Mesothelial cell of epicardium (in vitro differentiated cells): ENCODE measurements around the gene FAM47E. TPM values are rescaled to one million over a fixed set of nuclear protein-coding genes. Genes with fewer than 3 reads are reported as not detected.

ENCODE experiments used
- DNase-seq, 2 experiments: peaks; one replicate each; pipeline ENCODE4 v3.0.0; 2021; ENCODE audit warnings: low spot score in 2 of 2; ENCODE audit not compliant: unreplicated experiment in 2 of 2
- H3K27ac Mint-ChIP-seq: 2 replicates; pipeline ENCODE4 v1.8.0; 2021; ENCODE audit warnings: mixed read lengths
- H3K27me3 Mint-ChIP-seq: 2 replicates; pipeline ENCODE4 v1.8.0; 2021; ENCODE audit warnings: low read depth, mixed read lengths
- H3K36me3 Mint-ChIP-seq: 2 replicates; pipeline ENCODE4 v1.8.0; 2021; ENCODE audit warnings: mixed read lengths
- H3K4me1 Mint-ChIP-seq: 2 replicates; pipeline ENCODE4 v1.8.0; 2021; ENCODE audit warnings: mixed read lengths
- H3K4me3 Mint-ChIP-seq: 2 replicates; pipeline ENCODE4 v1.8.0; 2021; ENCODE audit warnings: mild to moderate bottlenecking, moderate library complexity, mixed read lengths
- H3K9me3 Mint-ChIP-seq: 2 replicates; pipeline ENCODE4 v1.8.0; 2021; ENCODE audit warnings: mixed read lengths
- CTCF ChIP-seq: fragments of 200-600 bp; sonication (generic); IDR thresholded peaks from one replicate; pipeline ENCODE4 v1.5.0; 2021; ENCODE audit warnings: antibody characterized with exemption; ENCODE audit not compliant: unreplicated experiment
- total RNA-seq: library from RNA; stranded (reverse); gene quantifications from 3 replicates; pipeline ENCODE4 v1.2.1, GENCODE V29; 2021

Gene FAM47E
- total RNA-seq, 1 donor from 2014 or later = 1.2 TPM

- Mint-ChIP-seq H3K27me3 (no peaks in the 10 kb centered on the region), H3K4me1 (peaks cover 52% of the 10 kb centered on the region), H3K36me3 (no peaks in the 10 kb centered on the region), H3K9me3 (no peaks in the 10 kb centered on the region), H3K4me3 (peak overlapping the region; percentile 91), H3K27ac (peak overlapping the region; percentile 98)
- TF ChIP-seq CTCF = no peak
- DNase-seq = peak in 1 of 2 experiments; percentile 40
Observed at GRCh38 chr4:76212851-76213414, 38.6 kb upstream of the FAM47E start.

- peak within 1 kb of the TSS; percentile 98 for H3K27ac Mint-ChIP-seq
- no peaks in the 10 kb centered on the region for H3K27me3 Mint-ChIP-seq
- no peak for TF ChIP-seq CTCF
- peak within 1 kb of the TSS; percentile 91 for H3K4me3 Mint-ChIP-seq
- peak; percentile 62 to 83 for DNase-seq
- no peaks in the 10 kb centered on the region for H3K36me3 Mint-ChIP-seq
- no peaks in the 10 kb centered on the region for H3K9me3 Mint-ChIP-seq
- H3K4me1 Mint-ChIP-seq = peaks cover 45% of the 10 kb centered on the region
Observed at GRCh38 chr4:76213415-76214176, 37.9 kb upstream of the FAM47E start, which contains the start of gene SCARB2. TSS of gene SCARB2 (minus strand) at chr4:76213824. CDS start at chr4:76213543, 281 bp downstream.

GRCh38 chr4:76214177-76214675 is 37.3 kb upstream of the FAM47E start:
- DNase-seq = no peak
- H3K4me3 Mint-ChIP-seq = peak overlapping the region; percentile 77
- peak overlapping the region; percentile 92 for H3K27ac Mint-ChIP-seq
- no peak for TF ChIP-seq CTCF
- H3K36me3 Mint-ChIP-seq = no peaks in the 10 kb centered on the region
- H3K9me3 Mint-ChIP-seq = no peaks in the 10 kb centered on the region
- peaks cover 41% of the 10 kb centered on the region for H3K4me1 Mint-ChIP-seq
- H3K27me3 Mint-ChIP-seq = no peaks in the 10 kb centered on the region

- Mint-ChIP-seq H3K9me3 (no peaks in the 10 kb centered on the region), H3K4me1 (peaks cover 41% of the 10 kb centered on the region)
- TF ChIP-seq CTCF = no peak
Observed at GRCh38 chr4:76215077-76215476, 36.4 kb upstream of the FAM47E start.

GRCh38 chr4:76216524-76216923 is 35.0 kb upstream of the FAM47E start:
- H3K27ac Mint-ChIP-seq = no peak overlapping the region
- no peak for TF ChIP-seq CTCF
- no peaks in the 10 kb centered on the region for H3K27me3 Mint-ChIP-seq
- H3K4me1 Mint-ChIP-seq = peaks cover 34% of the 10 kb centered on the region
- DNase-seq = peak in 1 of 2 experiments; percentile 5
- no peaks in the 10 kb centered on the region for H3K36me3 Mint-ChIP-seq
- no peak overlapping the region for H3K4me3 Mint-ChIP-seq
- H3K9me3 Mint-ChIP-seq = no peaks in the 10 kb centered on the region

More at GRCh38 chr4:76215077-76215476, 36.4 kb upstream of the FAM47E start:
- DNase-seq = peak in 1 of 2 experiments; percentile 24
- Mint-ChIP-seq H3K36me3 (no peaks in the 10 kb centered on the region), H3K4me3 (no peak overlapping the region), H3K27me3 (no peaks in the 10 kb centered on the region), H3K27ac (no peak overlapping the region)
